NOMO-1 (cell line): ENCODE measurements around the gene HORMAD2.
A peak's percentile ranks its signal among the peaks of the same experiment; 100 is the strongest.
"Not testable (repeated sequence)": the region's sequence is repeated elsewhere in the genome, so short reads cannot be mapped to it uniquely, and the experiment has no call there.

Experiments used
- DNase-seq, 2 experiments: peaks; one replicate each; lab custom pipeline; 2025; ENCODE audit not compliant: unreplicated experiment in 2 of 2; lab: John Stamatoyannopoulos, UW

HORMAD2 gene

DNA sequence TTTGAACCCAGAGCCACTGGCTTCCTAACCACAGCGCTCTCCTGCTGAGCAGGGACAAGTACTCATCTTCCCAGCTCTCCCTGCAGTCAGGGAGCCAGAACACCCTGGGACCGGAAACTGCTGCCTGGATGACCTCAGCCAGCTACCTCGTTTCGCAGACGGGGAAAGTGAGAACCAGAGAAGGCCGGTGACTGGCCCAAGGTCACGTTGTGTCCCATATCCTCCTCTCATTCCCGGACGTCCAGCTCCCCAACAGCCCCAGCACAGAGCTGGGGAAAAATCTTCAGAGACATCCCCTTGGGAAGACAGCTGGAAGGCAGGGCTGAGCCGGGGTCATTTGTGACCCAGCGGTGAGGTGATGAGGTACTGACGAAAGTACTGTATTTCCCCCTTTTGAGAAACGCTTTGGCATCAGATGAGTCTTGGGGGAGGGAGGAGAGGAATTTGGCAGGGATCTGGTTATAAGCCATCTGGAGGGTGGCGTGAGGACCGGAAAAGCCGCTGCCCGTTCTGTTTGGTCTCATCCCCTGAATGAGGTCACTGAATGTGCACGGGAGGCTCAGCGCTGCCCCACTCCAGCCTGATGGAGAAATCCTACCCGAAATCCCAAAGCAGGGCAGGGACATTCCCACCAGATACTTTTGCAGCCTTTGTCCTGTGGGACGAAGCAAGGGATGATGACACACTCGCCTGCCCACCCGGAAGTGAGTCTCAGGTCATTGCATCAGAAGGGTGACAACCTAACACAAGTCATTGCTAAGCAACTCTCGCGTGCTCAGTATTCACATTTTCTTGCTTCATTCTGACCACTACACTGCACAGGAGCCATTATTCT, 125.2 kb downstream of the HORMAD2 start:
- peak; percentile 64 to 85 for DNase-seq

DNA sequence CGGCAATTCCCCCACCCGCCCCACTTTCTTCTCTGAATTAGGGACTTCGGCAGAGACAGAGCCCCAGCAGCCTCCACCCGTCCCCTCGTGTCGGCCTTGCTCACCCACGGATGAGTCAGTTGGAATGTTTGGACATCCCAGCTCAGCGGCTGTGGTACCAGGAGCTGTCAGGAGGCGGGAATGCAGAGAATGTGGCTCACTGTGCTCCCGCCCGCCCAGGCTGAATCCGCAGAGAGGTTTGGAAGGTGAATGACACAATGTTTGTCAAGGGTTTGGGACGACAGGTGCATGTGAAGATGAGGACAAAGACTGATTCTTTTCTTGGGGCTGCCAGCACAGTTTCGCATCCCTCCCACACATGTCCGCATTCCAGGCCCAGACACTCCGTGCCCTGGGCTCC, 126.7 kb downstream of the HORMAD2 start:
- DNase-seq = no peak

DNA sequence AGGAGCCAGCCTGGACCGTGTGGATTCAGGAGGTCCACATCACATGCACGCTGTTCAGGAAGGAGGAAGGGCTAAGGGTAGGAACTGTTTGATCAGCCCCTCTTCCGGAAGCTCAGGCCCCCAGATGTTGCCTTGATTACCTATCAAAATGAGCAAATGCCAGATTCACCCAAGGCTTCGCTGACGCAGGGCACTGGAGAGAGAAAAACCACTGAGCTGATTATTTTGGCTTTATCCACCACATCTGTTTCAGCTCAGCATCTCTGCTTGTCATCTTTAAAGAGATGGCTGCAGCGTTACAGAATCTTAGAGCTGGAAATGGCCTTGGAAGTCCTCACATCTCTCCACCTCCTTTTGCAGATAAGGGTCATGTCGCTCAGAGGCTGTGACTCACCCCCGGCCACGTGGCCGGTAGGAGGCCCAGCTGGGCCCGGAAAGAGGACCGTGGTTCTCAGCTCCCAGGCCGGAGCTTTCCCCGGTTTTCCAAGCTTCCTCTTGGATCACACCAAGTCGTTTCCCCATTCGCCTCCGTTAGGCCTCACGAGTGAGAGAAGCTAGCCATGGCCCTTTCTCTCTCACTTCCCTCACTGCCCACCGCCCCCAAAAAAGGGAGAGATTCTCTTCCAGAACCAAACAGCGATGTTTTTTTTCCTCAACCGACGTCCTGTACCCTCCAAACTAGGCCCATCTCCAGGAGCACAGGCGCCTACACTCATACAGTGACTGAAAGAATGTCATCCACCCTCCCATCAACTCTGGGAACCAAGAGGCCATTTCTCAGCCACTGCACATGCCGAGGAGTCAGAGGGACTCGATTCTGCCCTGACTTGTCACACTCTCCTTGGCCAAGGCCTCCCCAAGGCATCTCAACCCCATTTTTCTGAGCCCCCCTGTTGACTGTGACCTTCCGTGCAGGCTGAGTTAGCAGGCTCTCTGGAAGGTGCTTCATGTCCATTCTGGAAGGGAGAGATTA, 128.7 kb downstream of the HORMAD2 start:
- DNase-seq = no peak

DNA sequence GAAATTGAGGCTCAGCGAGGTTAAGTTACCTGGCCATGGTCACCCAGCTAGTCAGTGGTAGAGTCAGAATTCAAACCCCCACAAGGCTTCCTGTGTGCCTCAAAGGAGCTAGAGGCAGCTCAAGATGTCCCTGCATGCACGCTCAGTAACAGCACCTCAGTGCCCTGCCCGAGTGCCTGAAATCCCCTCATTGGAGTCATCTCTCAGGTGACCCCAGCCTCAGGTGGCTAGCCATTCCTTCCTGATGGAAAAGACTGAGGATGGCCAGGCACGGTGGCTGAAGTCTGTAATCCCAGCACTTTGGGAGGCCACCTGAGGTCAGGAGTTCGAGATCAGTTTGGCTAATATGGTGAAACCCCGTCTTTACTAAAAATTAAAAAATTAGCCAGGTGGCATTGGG, 129.4 kb downstream of the HORMAD2 start:
- no peak for DNase-seq

DNA sequence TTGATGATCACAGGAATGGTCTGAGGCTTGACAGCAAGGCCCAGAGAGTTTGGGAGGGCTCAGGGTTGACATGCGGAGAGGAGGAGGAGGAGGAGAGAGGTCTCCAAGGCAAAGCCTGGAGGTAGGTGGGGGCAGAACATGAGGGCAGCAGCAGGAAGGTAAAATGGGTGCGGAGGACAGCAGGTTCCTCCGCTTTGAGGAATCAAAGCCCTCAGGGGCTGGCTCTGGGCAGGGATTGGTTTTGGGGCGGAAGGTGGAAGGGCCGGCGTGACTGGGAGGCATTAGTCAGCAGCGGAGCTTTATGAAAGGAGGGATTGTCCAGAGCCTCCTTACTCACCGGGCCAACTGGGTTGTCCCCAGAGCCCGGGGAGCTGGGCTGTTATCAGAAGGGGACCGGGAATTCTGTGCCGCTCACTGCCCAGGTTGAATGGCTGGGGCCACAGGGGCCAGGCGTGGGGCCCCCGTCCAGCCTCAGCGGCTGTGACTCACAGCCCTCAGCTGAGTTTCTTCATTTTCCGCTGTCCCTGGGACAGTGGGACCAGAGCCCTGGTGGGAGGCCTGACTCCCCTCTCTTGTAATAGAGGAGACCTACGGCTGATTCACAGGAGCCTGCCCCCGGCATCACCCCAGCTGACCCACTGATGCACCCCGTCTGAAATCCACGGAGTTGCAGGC, 130.1 kb downstream of the HORMAD2 start:
- no peak for DNase-seq

DNA sequence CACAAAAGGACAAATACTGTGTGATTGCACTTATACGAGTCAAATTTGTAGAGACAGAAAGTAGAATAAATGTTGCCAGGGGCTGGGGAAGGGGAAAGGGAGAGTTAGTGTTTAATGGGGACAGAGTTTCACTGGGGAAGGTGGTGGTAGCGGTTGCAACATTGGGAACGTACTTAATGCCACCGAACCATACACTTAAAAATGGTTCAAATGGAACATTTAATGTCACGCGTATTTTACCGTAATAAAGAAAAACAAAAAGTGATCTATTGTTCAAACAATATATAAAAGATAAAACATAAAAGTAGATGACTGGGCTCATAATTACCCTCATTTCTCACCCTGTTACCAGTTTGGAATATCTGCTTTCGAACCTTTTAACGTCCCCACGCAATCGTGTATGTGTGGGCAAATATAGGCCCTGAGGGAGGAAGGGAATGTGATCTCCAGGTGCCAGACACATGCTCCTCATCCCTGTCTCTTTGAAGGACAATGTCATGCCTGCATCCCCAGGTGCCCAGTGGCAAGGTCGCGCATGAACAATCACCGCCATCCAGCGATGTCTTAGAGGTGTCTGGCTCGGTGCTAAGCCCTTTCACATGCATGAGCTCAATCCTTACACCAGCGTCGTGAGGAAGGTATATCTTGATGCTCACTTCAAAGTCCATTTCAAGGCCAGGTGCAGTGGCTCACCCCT, 131.0 kb downstream of the HORMAD2 start:
- no peak for DNase-seq

DNA sequence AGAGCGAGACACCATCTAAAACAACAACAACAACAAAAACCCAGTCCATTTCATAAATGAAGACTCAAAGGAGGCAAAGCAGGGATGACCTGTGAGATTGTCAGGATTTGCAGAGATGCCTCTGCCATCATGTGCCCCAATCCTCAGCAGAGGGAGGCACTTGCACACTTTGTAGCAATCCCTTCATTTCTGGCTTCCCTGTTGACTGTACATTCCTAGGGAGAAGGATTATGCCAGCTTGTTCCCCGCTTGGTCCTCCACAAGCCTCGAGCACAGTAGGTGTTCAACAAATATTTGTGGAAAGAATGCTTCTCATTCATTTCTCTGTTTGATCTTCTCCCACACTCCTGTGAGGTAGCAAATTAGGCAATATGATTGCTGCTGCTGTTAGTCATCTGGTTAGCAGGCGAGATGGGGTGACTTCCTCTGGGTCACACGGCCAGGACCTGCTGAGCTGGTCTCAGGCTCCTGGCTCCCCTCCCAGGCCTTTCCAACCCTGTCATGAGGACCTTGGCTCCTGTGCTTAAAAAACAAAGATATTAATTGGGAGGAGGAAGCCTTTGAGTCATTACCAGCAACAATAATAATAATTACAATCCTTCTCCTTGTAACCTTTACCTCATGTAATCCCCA, 132.2 kb downstream of the HORMAD2 start:
- DNase-seq = peak; percentile 48 to 82

DNA sequence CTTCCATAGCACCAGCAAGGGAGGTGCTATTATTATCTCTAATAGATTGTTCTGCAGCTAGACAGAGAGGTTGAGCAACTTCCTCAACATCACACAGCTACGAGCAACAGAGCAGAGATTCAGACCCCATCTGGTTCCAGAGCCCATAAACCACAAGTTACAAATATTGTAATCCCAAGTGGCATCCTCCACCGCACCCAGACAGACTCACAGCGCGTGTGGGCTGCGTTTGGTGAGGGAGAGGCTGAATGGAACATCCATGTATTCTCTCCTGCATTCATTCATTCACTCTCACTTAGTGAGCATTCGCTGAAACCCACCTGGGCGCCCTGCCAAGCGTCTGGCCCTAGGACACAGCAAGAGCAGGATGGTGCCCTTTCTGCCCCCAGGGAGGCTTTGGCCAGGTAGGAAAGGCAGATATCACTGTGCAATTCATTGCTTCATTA, 132.8 kb downstream of the HORMAD2 start:
- peak; percentile 14 to 51 for DNase-seq

DNA sequence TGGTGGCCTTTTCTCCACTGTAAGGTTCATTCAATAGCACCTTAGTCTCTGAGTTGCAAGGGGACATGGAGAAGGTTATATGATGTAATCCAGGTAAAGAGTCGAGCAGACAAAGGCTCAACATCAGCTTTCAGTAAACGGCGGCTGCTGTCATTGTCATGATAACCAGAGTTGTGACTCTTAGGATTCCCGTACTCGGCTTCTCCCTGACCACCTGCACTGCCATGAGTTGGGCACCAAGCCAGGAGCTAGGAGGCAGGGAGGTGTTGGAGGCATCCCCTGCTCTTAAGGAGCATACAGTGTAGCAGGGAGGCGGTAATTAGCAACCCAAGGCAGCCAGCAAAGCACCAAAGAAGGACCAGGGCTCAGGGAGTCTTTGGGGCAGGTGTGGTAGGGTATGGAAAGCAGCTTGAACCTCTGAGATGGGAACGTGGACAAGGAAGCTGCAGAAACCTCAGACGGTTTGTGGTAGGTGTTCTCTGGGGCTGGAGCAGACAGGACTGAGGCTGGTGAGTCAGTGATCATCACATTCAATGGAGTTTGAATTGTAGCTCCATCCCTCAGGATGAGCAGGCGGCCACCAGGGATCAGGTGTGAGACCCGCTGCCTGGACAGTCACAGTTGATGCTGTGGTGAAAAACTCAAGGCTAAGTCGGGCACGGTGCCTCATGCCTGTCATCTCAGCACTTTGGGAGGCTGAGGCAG, 134.6 kb downstream of the HORMAD2 start:
- DNase-seq = no peak

DNA sequence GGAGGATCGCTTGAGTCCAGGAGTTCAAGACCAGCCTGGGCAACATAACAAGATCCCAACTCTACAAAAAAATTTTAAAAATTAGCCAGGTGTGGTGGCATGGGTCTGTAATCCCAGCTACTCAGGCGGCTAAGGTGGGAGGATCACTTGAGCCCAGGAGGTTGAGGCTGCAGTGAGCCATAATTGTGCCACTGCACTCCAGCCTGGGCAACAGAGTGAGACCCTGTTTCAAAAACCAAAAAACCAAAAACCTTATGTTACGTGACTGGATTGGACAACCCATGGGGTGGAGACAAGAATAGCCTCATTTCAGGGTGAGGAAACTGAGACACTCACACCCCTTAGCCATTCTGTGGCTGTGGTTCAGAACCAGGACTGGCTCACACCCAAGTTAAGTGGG, 136.0 kb downstream of the HORMAD2 start:
- DNase-seq = not testable (repeated sequence)

DNA sequence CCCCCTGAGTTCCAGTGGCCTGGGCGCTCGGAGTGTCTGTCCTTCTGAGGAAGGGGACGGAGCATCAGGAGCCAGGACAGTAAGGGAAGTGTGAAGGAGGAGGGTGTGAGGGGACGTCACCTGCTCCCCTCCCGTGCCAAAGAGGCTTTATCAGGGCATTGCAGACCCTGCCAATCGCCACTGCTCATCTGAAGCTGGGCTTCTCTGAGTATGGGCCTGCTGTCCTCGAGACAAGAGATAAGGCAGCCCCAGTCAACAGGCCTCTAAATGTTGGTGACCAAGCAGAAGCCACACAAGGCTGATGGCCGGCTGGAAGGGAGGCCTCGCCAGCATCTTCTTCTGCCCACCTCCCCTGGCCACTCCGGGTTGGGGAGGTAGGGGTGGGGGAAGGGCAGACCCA, 136.4 kb downstream of the HORMAD2 start:
- no peak for DNase-seq

DNA sequence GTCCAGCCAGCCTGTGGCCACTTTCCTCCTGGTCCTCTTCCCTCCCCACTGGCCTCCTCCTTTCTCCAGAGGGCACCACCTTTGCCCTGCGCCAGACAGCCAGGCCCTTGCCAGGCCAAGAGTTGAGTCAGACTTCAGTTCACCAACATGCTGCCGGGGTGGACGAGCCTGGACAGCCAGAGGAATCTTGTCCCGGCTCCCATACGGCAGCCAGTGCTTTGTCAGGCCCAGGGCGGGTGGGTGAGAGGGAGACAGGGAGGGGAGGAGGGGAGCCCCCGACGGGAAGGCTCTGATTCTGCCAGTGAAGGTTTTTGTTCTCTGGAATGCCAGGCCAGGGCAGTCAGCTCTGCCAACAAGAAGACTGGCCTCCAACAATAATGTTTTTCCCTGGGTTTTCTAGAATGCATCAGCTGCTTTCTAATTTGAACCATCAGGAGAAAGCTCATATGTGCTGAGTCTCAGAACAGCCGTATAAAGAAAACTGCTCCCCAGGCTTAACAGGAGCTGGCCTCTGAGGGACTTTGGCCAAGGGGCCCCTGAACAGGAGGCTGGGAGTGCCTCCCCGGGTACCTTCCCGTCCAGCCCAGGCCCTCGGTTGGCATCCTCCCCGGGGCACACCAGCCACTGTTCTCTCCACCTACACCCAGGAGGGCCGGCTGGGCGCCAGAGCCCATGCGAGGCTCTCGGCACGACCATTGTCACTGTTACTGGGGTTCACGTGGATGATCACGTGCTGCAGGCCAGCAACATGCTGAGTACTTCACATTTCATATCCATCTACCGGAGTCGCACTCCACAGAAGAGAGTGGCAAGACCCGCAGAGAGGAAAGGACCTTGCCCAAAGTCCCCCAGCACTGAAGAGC, 137.7 kb downstream of the HORMAD2 start:
- DNase-seq = no peak

DNA sequence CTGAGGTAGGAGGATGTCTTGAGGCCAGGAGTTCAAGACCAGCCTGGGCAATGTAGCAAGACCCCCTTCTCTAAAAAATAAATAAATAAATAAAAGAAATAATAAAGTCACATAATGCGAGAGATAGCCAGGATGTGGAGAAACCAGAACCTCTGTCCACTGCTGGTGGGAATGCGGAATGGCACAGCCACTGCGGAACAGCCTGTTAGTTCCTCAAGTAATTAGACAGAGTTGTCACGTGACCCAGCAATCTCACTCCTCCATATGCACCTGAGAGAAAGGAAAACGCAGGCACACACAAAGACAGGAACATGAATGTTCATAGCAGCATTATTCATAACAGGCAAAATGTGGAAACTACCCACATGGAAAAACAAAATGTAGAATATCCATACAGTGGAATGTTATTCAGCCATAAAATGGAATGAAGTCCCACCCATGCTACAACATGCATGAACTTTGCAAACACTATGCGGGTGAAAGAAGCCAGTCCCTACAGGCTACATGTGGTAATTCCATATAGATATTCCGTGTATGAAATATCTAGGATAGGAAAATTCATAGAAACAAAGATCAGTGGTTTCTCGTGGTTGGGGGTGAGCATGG, 138.9 kb downstream of the HORMAD2 start:
- DNase-seq = no peak

DNA sequence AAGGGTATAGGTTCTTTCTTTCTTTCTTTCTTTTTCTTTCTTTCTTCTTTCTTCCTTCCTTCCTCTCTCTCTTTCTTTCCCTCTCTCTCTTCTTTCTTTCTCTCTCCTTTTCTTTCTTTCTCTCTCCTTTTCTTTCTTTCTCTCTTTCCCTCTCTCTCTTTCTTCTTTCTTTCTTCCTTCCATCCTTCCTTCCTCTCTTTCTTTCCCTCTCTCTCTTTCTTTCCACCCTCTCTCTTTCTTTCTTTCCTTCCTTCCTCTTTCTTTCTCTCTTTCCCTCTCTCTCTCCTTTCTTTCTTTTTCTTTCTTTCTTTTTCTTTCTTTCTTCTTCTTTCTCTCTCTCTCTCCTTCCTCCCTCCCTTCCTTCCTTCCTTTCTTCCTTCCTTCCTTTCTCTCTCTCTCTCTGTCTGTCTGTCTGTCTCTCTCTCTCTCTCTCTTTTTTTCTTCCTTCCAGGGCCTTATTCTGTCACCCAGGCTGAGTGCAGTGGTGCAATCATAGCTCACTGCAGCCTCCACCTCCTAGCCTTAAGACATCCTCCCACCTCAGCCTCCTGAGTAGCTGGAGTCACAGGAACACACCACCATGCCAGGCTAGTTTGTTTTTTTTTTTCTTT, 139.5 kb downstream of the HORMAD2 start:
- no peak for DNase-seq

DNA sequence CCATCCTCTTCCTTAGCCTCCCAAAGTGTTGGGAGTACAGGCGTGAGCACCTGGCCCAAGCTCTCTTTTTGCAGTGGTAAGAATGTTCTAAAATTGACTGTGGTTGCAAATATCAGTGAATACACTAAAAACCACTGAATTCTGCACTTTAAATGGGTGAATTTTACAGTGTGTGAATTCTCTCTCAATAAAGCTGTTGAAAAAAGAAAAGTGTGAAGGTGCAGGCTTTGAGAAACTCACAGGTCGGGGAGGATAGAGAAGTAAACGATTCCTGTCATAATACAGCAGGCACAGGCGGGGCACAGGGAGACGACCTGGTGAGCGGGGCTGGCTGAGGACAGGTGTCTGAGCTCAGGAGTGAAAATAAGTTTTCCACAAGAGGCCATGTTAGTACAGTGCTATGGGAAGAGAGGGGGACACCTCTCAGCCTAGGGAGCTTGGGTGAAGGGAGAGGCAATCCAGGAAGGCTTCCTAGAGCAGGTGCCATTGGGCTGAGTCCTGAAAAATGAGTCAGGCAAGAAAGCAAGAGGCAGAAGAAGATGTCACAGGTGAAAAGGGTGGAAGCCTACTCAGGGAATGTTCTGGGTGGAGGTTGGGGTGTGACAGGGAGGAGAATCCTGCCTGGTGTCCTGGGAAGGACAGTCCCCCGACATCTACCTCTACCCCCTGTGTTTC, 140.2 kb downstream of the HORMAD2 start:
- no peak for DNase-seq

DNA sequence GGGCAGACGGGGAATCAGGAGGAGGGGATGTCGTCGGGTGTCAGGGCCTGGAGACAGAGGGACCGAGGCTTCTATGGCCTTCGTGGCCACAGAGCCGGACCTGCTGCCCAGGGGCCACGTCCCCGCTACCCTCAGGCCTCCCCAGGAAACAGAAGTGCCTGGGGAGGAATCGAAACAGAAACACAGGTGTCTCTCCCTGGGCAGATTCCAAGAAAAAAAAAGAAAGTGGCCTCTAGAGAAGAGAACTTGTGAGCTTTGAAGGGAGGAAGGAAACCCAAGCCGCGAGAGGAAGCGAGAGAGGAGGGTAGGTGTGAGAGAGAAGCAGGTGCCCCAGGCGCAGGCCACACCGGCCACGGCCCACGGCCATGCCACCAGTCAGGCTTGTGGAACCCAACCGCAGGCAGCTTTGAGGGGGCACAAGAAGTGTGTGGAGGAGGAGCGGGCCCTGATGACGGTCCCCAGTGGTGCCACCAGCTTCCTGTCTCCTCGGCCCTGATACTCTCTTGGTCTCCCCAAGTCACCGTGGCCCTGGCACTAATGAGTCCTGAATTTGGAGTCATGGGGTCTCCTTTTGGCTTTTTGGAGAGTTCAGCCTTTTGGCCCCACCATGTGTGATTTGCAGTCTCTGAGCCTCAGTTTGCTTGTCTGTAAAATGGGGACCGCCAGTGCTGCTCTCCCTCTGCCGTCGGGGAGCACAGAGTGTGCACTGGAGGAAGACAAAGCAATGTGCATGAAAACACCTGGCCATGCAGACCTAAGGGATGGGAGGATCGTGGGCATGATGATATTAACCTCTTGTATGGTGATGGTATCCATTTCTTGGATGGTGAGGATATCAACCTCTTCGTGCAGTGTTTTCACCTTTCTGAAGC, 141.1 kb downstream of the HORMAD2 start:
- peak in 1 of 2 experiments; percentile 33 for DNase-seq
